ENCODE measurements around the gene FABP6. TPM values are rescaled to one million over a fixed set of nuclear protein-coding genes. Genes with fewer than 3 reads are reported as not detected.

Gene FABP6
- total and polyA plus RNA-seq, 9 of the 15 experiments (the other 6 are each of a cell fraction or from before 2014, with no cell fraction given), result 0.11 to 0.33 (median 0.21) TPM; not detected in 4

DNA sequence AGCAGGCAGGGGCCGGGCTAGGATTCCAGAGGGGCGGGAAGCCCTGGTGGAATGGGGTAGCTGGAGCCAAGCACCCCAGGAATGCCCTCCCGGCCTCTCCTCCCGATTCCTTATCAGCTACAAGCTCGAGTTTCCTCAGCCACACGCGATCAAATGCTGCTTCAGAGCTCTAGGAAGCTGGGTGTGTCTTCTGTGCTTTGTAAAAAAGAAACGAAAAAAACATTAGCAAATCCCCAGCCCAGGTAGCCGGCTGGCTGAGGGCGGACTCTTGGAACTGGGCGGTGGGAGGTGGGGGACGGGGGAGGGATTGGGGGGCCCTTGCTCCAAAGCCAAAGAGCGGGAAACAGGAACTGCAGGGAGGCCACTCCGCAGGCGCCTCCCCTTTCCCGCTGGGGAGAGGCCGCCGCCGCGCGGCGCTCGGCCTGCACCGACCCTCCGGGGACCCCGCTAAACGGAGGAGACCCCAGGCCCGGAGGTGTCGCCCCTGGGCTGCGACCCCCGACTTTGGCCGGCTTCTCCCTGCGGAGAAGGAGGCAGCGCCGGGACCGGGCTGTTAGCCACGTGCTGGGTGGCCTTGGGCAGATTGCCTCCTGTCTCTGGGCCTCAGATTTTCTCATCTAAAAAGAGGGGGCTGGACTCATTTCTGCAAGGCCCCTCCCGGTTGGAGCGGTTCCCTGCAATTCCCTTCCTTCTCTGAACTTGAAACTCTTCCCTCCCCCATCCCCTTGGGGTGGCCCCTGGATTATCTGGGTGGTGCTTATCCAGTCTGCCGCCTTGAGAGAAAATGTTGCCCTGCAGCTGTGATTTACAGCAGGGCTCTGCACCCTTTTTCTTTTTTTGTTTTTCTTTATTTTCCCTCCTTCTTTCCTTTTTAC, 40.9 kb upstream of the FABP6 start (continued):
- TF ChIP-seq ZFP36 (IDR thresholded peaks at IDR 0.05; ENCODE audit: low read depth, low read length, partially characterized antibody) (peak; percentile 94), SIX5 (IDR thresholded peaks at IDR 0.05; ENCODE audit: borderline replicate concordance in 1 of 2, insufficient read depth in 1 of 2, low read depth in 1 of 2, low read length in 2 of 2) (no peak), PRMT5 (CRISPR knock-in tag; IDR thresholded peaks at IDR 0.05) (no peak), ZBTB7A (IDR thresholded peaks at IDR 0.05; ENCODE audit: borderline replicate concordance, control insufficient read depth, low read depth, low read length) (peak; percentile 82), ZNF668 (CRISPR knock-in tag; IDR thresholded peaks at IDR 0.05) (0 out of 2 replicates have a peak, but pooled peaks have one; percentile 42), HDAC2 (IDR thresholded peaks at IDR 0.05) (peak; percentile 93), ZBTB1 (CRISPR knock-in tag; IDR thresholded peaks at IDR 0.05; ENCODE audit: borderline replicate concordance, low read depth) (0 out of 2 replicates have a peak, but pooled peaks have one; percentile 34), ZKSCAN1 (IDR thresholded peaks at IDR 0.05; ENCODE audit: low read depth, low read length) (no peak), ARID1B (IDR thresholded peaks at IDR 0.05) (0 out of 2 replicates have a peak, but pooled peaks have one; percentile 29), CBX1 (IDR thresholded peaks at IDR 0.05; ENCODE audit: low read depth) (peak; percentile 90), ZFPM2 (CRISPR knock-in tag; IDR thresholded peaks at IDR 0.05) (no peak)
- TF ChIP-seq, protein P1, sequence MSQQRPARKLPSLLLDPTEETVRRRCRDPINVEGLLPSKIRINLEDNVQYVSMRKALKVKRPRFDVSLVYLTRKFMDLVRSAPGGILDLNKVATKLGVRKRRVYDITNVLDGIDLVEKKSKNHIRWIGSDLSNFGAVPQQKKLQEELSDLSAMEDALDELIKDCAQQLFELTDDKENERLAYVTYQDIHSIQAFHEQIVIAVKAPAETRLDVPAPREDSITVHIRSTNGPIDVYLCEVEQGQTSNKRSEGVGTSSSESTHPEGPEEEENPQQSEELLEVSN (IDR thresholded peaks at IDR 0.05; ENCODE audit: borderline replicate concordance in 1 of 2, extremely low read depth in 1 of 2, insufficient read depth in 1 of 2, insufficient read length in 1 of 2, low read depth in 1 of 2, low read length in 1 of 2, poor library complexity in 1 of 2, severe bottlenecking in 1 of 2), result peak; percentile 77 to 91
- TF ChIP-seq, protein P2, sequence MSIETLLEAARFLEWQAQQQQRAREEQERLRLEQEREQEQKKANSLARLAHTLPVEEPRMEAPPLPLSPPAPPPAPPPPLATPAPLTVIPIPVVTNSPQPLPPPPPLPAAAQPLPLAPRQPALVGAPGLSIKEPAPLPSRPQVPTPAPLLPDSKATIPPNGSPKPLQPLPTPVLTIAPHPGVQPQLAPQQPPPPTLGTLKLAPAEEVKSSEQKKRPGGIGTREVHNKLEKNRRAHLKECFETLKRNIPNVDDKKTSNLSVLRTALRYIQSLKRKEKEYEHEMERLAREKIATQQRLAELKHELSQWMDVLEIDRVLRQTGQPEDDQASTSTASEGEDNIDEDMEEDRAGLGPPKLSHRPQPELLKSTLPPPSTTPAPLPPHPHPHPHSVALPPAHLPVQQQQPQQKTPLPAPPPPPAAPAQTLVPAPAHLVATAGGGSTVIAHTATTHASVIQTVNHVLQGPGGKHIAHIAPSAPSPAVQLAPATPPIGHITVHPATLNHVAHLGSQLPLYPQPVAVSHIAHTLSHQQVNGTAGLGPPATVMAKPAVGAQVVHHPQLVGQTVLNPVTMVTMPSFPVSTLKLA (conservative IDR thresholded peaks at IDR 0.05), result peak in 1 of 2 experiments; percentile 53; a peak in 1 of 4 replicates

Data from K562 (cell line).